GM19467 (cell line): Measurements from ENCODE around the gene RIMS1.
"Not testable (repeated sequence)": the region's sequence is repeated elsewhere in the genome, so short reads cannot be mapped to it uniquely, and the experiment has no call there.

ENCODE experiments used
- ATAC-seq: cut with Tn5 transposase; IDR thresholded peaks from one replicate; pipeline ENCODE4 v1.9.1; 2021; ENCODE audit warnings: mild to moderate bottlenecking, moderate library complexity; ENCODE audit not compliant: unreplicated experiment

The RIMS1 gene

GRCh38 chr6:72316675-72317380, 430.5 kb downstream of the RIMS1 start:
- ATAC-seq: no peak

GRCh38 chr6:72321788-72322187, 435.4 kb downstream of the RIMS1 start:
- no peak for ATAC-seq

- no peak for ATAC-seq
Measured at GRCh38 chr6:72322771-72323170, 436.4 kb downstream of the RIMS1 start.

GRCh38 chr6:72324591-72324990, 438.2 kb downstream of the RIMS1 start:
- ATAC-seq: no peak

GRCh38 chr6:72328775-72329174, 442.4 kb downstream of the RIMS1 start:
- no peak for ATAC-seq

- not testable (repeated sequence) for ATAC-seq
Measured at GRCh38 chr6:72335203-72335602, 448.9 kb downstream of the RIMS1 start.

- no peak for ATAC-seq
Measured at GRCh38 chr6:72348926-72349325, 462.6 kb downstream of the RIMS1 start.

GRCh38 chr6:72350296-72350881, 464.0 kb downstream of the RIMS1 start:
- ATAC-seq: no peak

- ATAC-seq: no peak
Measured at GRCh38 chr6:72363844-72364740, 477.7 kb downstream of the RIMS1 start.

GRCh38 chr6:72365773-72366172, 479.4 kb downstream of the RIMS1 start:
- no peak for ATAC-seq

- ATAC-seq: no peak
Measured at GRCh38 chr6:72367439-72367838, 481.1 kb downstream of the RIMS1 start.

- ATAC-seq: no peak
Measured at GRCh38 chr6:72371473-72371872, 485.1 kb downstream of the RIMS1 start.

- ATAC-seq: no peak
Measured at GRCh38 chr6:72374172-72374571, 487.8 kb downstream of the RIMS1 start.

GRCh38 chr6:72374857-72375256, 488.5 kb downstream of the RIMS1 start:
- ATAC-seq: no peak

- no peak for ATAC-seq
Measured at GRCh38 chr6:72376736-72377135, 490.4 kb downstream of the RIMS1 start.

- no peak for ATAC-seq
Measured at GRCh38 chr6:72381076-72381475, 494.7 kb downstream of the RIMS1 start.

- ATAC-seq: peak; percentile 94
Measured at GRCh38 chr6:72382602-72383529, 496.5 kb downstream of the RIMS1 start.

GRCh38 chr6:72386324-72386723, 500.0 kb downstream of the RIMS1 start:
- ATAC-seq: no peak

- ATAC-seq: no peak
Measured at GRCh38 chr6:72389698-72390097, 503.3 kb downstream of the RIMS1 start.

- ATAC-seq: no peak
Measured at GRCh38 chr6:72390548-72390947, 504.2 kb downstream of the RIMS1 start.

- no peak for ATAC-seq
Measured at GRCh38 chr6:72401865-72402264, 515.5 kb downstream of the RIMS1 start.
